HG02973 (cell line): ENCODE results near the gene CLIP1.

Experiments used
- ATAC-seq: cut with Tn5 transposase; IDR thresholded peaks from one replicate; pipeline ENCODE4 v1.9.1; 2021; ENCODE audit warnings: moderate library complexity; ENCODE audit not compliant: unreplicated experiment

CLIP1 gene

DNA sequence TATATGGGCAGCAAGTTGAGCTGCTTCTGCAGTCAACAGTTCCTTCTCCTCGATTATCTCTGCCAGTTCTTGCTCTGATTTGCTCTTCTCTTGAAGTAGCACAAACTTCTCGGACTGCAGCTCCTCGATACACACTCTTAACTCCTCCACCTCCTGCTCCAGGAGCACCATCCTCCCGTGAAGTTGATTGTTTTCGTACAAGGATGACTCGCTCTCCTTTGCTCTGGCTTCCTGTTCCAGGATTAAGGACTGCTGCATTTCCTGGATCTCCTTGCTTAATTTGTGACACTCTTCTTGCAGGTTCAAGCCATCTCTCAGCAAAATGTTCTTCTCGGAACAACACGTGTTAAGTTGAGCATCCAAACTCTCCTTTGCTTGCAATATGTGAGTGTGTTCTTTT lies 100.0 kb downstream of the CLIP1 start:
- ATAC-seq = no peak

GRCh38 chr12:122318607-122319605 lies 103.6 kb downstream of the CLIP1 start:
- no peak for ATAC-seq

- no peak for ATAC-seq
Observed at GRCh38 chr12:122312926-122313325, 109.5 kb downstream of the CLIP1 start.

- ATAC-seq = no peak
Observed at GRCh38 chr12:122311696-122312095, 110.8 kb downstream of the CLIP1 start.

- no peak for ATAC-seq
Observed at GRCh38 chr12:122310626-122311333, 111.7 kb downstream of the CLIP1 start.

DNA sequence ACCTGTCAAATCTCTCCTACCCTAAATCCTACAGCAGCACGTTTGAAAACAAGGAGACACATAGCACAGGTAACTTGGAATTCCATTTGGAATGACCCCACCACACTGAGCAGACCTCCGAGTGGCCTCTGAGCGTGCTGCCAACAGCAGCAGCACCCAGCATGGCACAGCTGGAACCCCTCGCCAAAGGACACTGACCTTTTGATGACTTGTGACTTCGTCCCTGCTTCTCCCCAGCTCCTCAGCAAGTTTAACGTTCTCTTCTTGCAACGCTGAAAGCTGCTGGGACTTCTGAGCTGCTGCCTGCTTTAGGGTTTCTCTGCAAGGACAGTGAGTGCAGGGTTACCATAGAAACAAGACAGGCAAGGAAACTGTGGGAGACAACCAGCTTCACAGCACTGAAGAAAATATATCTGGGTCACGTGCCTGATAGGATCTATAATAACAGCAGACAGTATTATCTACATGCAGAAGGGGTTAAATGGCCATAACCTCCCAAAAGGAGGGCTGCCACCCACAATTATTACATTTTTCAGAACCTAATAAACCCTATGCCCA lies 112.8 kb downstream of the CLIP1 start:
- ATAC-seq = no peak

DNA sequence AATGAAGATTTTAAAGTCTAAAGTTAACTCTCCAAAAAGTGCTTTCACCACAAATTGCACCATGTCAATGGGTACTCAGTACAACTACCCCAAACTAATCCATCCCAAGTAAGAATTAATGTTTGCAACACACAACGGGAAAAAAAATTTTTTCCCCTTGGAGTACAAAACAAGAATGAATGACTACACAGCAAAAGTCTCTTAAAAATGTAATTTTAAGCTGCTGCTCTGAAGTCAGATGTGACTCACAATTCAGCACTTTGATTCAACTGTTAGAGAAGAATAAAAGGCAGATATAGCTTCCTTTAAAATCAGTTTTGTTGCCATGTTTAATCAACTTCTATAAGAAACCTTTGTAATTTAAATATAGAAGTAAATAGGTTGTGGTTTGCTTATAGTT lies 113.7 kb downstream of the CLIP1 start:
- no peak for ATAC-seq

DNA sequence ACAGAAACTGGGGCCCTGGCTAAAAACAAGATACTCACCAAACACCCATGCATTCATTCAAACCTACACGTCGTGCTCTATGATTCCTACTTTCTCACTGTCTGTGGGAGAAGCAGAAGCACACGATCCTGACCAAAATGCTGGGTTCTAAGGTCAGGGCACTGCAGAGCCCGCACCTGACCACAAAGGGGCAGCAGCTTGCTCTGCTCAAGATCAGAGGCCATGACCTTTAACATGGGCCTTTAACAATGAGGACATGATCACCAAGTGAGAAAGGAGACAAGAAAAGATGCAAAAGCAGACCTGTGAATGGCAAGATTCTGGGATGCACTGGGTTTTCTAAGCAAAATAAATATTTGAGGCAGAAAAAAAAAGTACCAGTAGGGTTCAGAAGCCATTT lies 116.1 kb downstream of the CLIP1 start:
- ATAC-seq = no peak

- ATAC-seq = no peak
Observed at GRCh38 chr12:122304924-122305323, 117.5 kb downstream of the CLIP1 start.

DNA sequence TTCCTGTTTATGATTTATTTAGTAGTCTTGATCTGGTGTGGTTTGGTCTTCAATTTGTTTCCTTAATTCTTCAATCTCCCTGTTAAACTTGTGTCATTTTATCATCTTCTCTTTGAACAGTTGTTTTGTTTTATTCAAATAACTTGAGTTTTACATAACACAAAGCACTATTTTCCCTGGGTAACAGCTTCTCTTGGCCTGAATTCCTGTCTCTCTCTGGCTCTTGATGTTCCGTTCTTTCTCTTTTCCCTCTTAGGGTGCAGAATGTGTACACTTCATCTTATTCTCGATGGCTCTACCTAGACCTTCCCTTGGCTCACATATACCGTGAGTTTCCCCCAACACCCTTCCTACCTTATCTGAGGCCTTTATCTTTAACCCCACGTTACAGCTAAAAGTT lies 119.4 kb downstream of the CLIP1 start:
- ATAC-seq = no peak

- no peak for ATAC-seq
Observed at GRCh38 chr12:122298071-122298748, 124.3 kb downstream of the CLIP1 start.

DNA sequence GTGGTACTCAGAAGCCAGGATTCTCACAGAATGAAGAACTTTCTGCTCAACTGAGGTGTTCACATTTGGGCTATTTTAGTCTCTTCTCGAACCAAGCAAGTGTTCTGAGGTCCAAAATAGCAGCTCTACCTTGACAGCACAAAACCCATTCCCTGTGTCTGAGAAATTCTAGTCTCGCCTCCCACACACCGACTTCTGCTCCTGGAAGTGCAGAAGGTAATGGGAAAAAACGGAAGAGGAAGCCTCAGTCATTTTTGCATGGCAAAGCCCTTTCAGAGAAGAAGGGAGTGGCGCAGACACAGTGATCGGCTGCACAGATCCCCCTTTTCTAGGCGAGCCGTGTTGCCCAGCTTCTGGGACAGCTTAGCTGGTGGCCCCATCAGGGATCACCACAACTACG lies 125.0 kb downstream of the CLIP1 start:
- ATAC-seq = no peak

DNA sequence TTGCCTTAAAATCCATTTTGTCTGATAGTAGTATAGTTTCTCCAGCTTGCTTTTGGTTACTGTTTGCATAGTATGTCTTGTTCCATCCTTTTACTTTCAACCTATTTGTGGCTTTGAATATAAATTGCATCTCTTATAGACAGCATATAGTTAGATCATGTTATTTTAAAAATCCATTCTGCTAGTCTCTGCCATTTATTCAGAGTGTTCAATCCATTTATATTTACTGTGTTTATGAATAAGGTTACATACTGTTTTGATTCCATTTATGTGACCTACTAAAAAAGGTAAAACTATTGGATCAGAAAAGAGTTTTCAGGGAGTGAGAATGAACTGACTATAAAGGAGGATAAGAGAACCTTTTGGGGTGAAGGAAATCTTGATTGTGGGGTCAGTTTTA lies 126.6 kb downstream of the CLIP1 start:
- no peak for ATAC-seq

GRCh38 chr12:122293081-122293480 lies 129.4 kb downstream of the CLIP1 start:
- ATAC-seq = peak; percentile 71

DNA sequence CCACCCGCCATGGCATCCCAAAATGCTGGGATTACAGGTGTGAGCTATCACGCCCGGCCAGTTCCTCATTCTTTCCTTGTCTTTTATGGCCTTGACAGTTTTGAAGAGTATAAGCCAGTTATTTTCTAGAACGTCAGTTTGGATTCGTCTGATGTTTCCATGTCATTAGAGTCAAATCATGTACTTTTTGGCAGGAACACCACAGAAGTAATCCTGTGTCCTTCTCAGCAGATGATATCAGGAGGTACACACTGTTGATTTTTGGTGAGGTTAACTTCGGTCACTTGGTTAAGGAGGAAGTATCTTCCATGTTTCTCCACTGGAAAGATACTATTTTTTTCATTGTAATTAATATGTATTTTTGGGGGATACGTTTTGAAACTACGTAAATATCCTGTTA lies 131.0 kb downstream of the CLIP1 start:
- no peak for ATAC-seq

DNA sequence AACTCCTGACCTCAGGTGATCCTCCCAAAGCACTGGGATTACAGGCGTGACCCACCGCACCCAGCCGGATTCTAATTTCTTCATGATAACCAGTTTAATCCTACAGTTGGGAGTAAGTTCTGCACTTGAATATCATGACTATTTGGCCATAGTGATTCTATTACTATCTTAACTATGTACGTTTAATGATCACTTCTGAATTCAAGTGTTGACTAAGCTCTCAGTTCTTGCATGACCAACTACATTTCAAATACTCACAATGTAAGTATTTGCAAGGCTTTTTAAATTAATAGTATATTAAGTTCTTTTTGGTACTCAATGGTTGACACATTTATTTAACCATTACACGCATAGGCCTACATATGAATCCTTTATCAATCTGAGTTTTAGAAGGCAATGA lies 138.8 kb downstream of the CLIP1 start:
- ATAC-seq = no peak

DNA sequence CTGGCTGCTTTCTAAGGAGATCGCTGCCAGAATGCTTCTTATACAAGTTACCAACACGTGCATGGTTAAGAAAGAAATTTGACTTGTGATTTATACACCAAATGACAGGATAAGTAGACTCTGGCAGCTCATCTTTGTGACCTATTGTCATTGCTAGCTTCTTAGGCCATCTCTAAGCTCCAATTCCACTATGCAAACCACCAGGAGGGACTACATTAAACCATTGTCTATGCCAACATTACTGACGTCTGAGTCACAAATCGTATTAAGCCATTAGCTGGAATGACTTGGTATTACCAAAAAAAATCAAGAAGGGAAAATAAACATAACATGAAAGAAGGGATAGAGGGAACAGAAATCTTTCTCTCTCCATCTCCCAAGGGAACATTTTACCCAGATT lies 140.4 kb downstream of the CLIP1 start:
- no peak for ATAC-seq

DNA sequence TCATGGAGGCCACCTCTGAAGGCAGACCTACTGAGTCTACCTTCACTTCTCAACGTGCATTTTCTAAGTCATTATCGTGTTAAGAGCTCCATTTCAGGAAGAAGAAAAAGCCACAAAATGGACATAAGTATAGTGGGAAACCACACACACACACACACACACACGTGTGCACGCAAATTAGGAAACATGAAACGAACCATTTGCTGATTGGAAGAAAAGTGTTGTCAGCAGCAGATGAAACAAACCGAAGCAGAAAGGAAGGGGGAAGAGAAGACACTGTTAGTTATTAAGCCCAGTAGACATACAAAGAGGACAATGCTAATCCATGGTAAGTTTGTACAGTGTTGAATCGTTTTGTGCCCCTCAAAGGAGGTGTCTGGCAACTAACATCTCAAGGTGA lies 146.2 kb downstream of the CLIP1 start:
- ATAC-seq = no peak

- no peak for ATAC-seq
Observed at GRCh38 chr12:122275459-122275858, 147.0 kb downstream of the CLIP1 start.

GRCh38 chr12:122266230-122266901 lies 156.1 kb downstream of the CLIP1 start, which contains the start of gene VPS33A:
Gene VPS33A (minus strand): TSS chr12:122266494. CDS start chr12:122266408, 86 bp downstream.
- peak; percentile 68 for ATAC-seq

DNA sequence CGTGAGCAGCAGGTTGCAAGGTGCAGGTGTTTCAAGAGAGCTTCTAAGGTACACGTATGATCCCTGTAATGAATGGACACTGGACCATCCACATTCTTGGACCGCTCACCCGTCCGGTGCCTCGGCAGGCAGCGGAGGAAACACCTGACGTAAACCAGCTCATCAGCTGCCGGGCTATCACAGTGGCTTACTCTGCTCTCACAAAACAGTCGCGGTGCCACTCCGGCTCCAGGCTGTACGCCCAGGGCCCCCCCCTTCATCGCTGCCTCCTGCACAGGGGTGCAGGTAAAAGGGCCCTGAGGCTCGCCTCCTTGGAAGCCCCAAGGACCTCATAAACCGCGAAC lies 156.6 kb downstream of the CLIP1 start:
- ATAC-seq = peak; percentile 35
